Measurements from ENCODE around the gene CCPG1.
A peak's percentile ranks its signal among the peaks of the same experiment; 100 is the strongest.

CCPG1 gene

GRCh38 chr15:55327387-55327786 is 80.8 kb downstream of the CCPG1 start:
- no peak overlapping the region for H2AFZ ChIP-seq (ENCODE audit: low read depth, low read length)
- H3K4me3 ChIP-seq (ENCODE audit: low read length), result no peak overlapping the region
- H3K4me1 ChIP-seq (ENCODE audit: insufficient read depth, low read length), result no peaks in the 10 kb centered on the region

DNA sequence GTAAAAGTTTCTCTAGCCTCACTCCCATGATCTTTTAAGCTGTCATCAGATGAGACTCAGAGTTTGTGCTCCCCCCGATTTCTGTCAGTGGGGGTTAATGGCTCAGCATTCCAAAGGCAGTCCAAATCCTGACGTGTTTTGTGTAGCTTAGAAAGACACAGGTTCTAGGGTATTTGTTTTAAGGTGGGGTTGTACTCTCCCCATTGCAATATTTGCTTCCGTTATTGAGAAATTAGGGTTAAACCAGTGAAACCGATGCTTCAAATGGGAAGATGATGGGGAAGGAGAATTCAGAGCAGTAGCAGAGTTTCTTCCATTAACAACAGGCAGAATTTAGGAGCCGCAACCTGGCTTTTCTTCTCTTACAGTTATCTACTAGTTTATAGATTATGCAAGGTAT is 85.7 kb downstream of the CCPG1 start:
- Histone ChIP-seq H3K9me3 (ENCODE audit: low read length) (no peaks in the 10 kb centered on the region), H2AFZ (ENCODE audit: low read depth, low read length) (no peak overlapping the region), H3K4me1 (ENCODE audit: insufficient read depth, low read length) (peaks cover 2% of the 10 kb centered on the region), H3K27me3 (ENCODE audit: insufficient read depth, low read length) (no peaks in the 10 kb centered on the region), H3K4me3 (ENCODE audit: low read length) (no peak overlapping the region), H3K36me3 (ENCODE audit: insufficient read depth, low read length) (no peaks in the 10 kb centered on the region)

More at GRCh38 chr15:55327387-55327786, 80.8 kb downstream of the CCPG1 start:
- no peaks in the 10 kb centered on the region for H3K9me3 ChIP-seq (ENCODE audit: low read length)
- H3K36me3 ChIP-seq (ENCODE audit: insufficient read depth, low read length), result no peaks in the 10 kb centered on the region
- no peaks in the 10 kb centered on the region for H3K27me3 ChIP-seq (ENCODE audit: insufficient read depth, low read length)

DNA sequence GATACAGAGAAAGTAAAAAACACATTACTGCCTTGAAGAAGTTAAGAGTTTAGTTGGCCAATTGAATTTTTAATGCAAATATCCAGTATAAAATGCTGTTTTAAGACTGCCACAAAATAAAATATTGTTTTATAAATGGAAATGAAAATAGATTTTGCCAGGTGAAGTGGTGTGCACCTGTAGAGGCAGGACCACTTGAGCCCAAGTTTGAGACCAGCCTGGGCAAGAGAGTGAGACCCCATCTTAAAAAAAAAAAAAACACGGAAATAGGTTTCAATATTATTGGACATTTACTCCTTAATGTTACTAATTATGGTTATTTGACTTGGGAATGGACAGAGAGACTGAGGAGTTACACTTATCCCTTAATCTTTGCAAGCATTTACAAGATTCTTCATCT is 87.2 kb downstream of the CCPG1 start:
- peaks cover 2% of the 10 kb centered on the region for H3K4me1 ChIP-seq (ENCODE audit: insufficient read depth, low read length)
- H3K36me3 ChIP-seq (ENCODE audit: insufficient read depth, low read length), result no peaks in the 10 kb centered on the region
- no peaks in the 10 kb centered on the region for H3K9me3 ChIP-seq (ENCODE audit: low read length)
- H2AFZ ChIP-seq (ENCODE audit: low read depth, low read length), result no peak overlapping the region
- H3K4me3 ChIP-seq (ENCODE audit: low read length), result no peak overlapping the region
- no peaks in the 10 kb centered on the region for H3K27me3 ChIP-seq (ENCODE audit: insufficient read depth, low read length)

DNA sequence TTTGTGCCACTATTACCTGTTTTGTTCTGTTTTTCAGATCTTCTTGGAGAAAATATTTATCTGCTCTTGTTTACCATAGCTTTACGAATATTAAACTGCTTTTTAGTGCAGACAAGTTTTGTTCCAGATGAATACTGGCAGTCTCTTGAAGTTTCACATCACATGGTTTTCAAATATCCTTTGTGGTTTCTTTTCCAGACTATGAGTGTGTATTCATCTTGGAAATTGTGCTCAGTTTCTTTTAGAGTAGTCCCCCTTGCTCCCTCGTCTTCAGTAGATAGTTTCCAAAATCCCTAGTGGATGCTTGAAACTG is 88.0 kb downstream of the CCPG1 start:
- H3K4me1 ChIP-seq (ENCODE audit: insufficient read depth, low read length), result peaks cover 2% of the 10 kb centered on the region
- H3K36me3 ChIP-seq (ENCODE audit: insufficient read depth, low read length), result no peaks in the 10 kb centered on the region
- no peak overlapping the region for H3K4me3 ChIP-seq (ENCODE audit: low read length)
- no peaks in the 10 kb centered on the region for H3K9me3 ChIP-seq (ENCODE audit: low read length)
- no peaks in the 10 kb centered on the region for H3K27me3 ChIP-seq (ENCODE audit: insufficient read depth, low read length)
- no peak overlapping the region for H2AFZ ChIP-seq (ENCODE audit: low read depth, low read length)

DNA sequence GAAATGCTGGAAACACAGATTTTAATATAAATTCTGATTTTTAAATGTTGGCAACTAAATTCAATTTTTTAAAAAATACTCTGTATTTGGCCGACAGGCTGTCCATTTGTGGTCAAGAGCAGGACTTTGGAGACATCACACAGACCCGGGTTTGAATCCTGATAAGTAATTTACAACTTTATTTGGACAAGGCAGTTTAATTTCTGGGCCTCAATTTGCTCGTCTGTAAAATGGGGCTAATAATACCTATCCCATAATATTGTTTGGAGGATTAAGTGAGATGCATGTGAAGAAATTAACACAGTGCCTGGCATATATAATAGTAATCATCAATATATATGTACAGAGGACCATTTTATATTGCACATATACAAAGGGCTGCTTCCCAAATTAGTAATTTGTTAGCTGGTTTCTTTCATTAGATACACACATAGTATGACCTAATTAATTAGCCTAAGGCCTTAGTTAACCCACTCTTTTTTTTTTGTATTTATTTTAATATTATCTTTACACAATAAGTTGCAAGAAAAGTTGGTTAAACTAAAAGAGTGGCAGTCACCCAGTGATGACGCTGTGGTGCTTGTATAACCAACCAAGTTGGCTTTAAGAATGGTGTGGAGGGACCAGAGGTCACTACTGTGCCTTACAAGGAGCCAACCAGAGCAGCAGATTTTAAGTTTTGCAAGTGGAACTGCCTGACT is 88.5 kb downstream of the CCPG1 start:
- Histone ChIP-seq H3K4me1 (ENCODE audit: insufficient read depth, low read length) (peaks cover 2% of the 10 kb centered on the region), H3K4me3 (ENCODE audit: low read length) (peak overlapping the region; percentile 62), H2AFZ (ENCODE audit: low read depth, low read length) (peak overlapping the region; percentile 29), H3K36me3 (ENCODE audit: insufficient read depth, low read length) (no peaks in the 10 kb centered on the region), H3K27me3 (ENCODE audit: insufficient read depth, low read length) (no peaks in the 10 kb centered on the region), H3K9me3 (ENCODE audit: low read length) (no peaks in the 10 kb centered on the region)

DNA sequence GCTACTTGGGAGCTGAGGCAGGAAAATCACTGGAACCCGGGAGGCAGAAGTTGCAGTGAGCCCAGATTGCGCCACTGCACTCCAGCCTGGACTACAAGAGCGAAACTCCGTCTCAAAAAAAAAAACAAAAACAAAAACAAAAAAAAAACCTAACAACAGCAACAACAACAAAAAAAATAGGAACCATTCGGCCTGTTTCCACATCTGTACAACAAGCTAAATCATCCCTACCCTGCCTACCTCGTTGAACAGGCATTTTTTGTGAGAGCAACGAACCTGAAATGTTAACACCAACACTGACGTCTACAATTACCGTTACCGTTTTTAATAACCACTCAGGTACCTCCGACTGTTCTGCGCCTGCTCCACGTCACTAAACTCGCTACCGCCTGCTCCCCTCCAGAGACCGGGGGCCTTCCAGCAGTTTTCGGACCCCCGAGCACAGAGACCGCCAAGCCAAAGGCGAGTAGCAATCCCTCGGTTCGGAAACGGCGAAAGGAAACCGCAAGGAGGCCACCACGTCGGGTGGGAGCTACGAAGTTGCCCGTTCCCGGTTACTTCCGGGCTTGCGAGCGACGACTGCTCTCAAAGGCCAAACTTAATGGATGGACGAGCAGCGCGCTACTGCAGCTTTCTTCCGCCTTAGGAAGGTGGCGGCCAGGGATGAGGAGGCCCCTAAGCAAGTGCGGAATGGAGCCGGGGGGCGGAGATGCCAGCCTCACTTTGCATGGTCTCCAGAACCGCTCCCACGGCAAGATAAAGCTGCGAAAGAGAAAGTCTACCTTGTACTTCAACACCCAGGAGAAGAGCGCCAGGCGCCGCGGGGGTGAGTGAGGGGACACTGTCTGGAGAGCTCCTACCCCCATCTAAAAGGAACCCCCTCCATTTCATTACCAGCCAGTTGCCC is 89.3 kb downstream of the CCPG1 start, which contains the start of the genes PIGB and PIGBOS1:
Gene PIGB, plus strand, starts transcription at position 635 of the 907 bp plus-strand sequence. Its CDS starts 29 bp downstream, at position 664.
Gene PIGBOS1, minus strand, starts transcription at position 536 of the 907 bp plus-strand sequence. CDS start 1,331 bp downstream, outside the sequence.
- H3K9me3 ChIP-seq (ENCODE audit: low read length), result no peaks in the 10 kb centered on the region
- no peaks in the 10 kb centered on the region for H3K36me3 ChIP-seq (ENCODE audit: insufficient read depth, low read length)
- peaks cover 2% of the 10 kb centered on the region for H3K4me1 ChIP-seq (ENCODE audit: insufficient read depth, low read length)
- H2AFZ ChIP-seq (ENCODE audit: low read depth, low read length), result peak within 1 kb of the TSS; percentile 29
- no peaks in the 10 kb centered on the region for H3K27me3 ChIP-seq (ENCODE audit: insufficient read depth, low read length)
- H3K4me3 ChIP-seq (ENCODE audit: low read length), result peak within 1 kb of the TSS; percentile 62

All from neuron (in vitro differentiated cells).